HG03342 (cell line): ENCODE measurements around the gene CTRL.
"Not testable (repeated sequence)": the region's sequence is repeated elsewhere in the genome, so short reads cannot be mapped to it uniquely, and the experiment has no call there.

Experiments used
- ATAC-seq: cut with Tn5 transposase; IDR thresholded peaks from one replicate; pipeline ENCODE4 v1.9.1; 2021; ENCODE audit warnings: mild to moderate bottlenecking, moderate library complexity; ENCODE audit not compliant: unreplicated experiment

The CTRL gene

GRCh38 chr16:67942510-67943255 lies 11.0 kb upstream of the CTRL start:
- ATAC-seq, result no peak

DNA sequence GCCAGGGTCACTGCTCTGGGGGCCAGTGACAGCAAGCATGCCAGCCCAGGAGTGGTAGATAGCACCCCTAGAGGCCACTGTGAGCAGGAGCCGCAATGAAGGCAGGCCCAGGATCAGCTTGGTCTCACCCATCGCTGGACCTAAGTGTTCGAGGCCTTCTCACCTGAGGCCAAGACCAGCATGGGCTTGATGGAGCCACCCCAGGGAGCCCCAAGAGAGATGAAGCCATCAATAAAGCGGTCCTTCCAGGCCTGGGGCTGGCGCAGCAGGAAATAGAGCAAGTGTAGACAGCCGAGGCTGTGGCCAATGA lies 10.5 kb upstream of the CTRL start:
- ATAC-seq, result peak; percentile 64

- ATAC-seq, result no peak
Observed at GRCh38 chr16:67941469-67942199, 10.0 kb upstream of the CTRL start.

- ATAC-seq, result no peak
Observed at GRCh38 chr16:67940446-67941089, 8.9 kb upstream of the CTRL start.

- no peak for ATAC-seq
Observed at GRCh38 chr16:67939507-67940445, 8.1 kb upstream of the CTRL start.

DNA sequence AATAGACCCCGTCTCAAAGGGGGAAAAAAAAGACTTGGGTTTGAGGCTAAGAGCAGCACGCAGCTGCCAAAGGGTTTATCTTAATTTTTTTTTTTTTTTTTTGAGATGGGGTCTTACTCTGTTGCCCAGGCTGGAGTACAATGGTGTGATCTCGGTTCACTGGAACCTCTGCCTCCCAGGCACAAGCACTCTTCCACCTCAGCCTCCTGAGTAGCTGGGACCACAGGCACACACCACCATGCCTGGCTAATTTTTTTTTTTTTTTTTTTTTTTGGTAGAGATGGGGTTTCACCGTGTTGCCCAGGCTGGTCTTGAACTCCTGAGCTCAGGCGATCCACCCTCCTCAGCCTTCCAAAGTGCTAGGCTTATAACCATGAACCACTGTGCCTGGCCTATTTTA lies 6.1 kb upstream of the CTRL start:
- ATAC-seq, result not testable (repeated sequence)

DNA sequence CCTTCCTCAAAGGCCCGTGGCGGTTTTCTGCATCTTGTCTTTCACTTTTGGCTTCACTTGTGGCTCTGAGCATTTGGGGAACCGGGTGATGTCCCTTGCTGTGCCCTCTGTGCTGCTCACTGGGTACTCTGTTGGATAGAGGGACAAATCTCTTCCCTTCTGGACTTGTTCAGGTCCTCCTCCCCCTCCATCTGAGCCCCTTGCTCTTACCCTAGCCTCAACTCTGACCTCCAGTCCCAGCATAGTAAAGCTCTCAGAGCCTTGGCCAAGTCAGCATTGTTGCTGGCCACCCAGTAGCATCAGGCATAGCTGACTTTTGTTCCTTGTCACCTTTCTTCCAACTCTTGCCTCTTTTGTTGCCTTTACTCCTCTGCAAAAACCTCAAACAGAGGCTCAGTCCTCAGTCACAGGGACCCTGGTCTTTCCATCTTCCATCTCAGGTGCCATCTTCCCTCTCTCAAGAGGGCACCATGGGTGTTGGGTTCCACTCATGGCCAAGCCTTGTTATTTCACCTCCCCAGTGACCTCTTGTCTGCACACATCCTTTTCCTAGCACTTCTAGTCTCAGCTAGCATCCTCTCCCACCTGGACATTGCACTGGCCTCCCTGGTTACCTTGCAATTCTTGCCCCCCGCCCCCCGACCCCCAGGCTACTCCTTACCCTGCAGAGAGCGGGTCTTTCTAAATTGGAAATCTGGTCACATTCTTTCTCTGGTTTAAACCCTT lies 5.4 kb upstream of the CTRL start:
- ATAC-seq, result peak; percentile 56

- ATAC-seq, result no peak
Observed at GRCh38 chr16:67936124-67936879, 4.6 kb upstream of the CTRL start, which contains the start of gene PSMB10. Gene PSMB10, minus strand, starts transcription at chr16:67936850. Its CDS starts 101 bp downstream, at chr16:67936749.

GRCh38 chr16:67935402-67936123 lies 3.9 kb upstream of the CTRL start:
- ATAC-seq, result peak; percentile 90

DNA sequence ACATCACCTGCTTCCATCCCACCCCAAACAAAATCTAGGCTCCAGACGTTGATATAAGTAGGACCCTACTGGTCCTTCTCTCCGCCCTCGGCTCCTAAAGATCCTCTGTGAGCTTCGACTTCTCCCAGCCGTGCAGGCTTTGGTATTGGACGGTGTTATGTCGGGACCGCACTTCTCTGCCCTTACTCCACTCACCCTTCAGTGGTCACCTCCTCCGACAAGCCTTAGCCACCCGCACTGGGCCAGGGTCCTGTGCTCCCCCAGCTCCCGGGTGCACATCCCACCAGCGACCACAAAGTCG lies 3.4 kb upstream of the CTRL start:
- no peak for ATAC-seq

DNA sequence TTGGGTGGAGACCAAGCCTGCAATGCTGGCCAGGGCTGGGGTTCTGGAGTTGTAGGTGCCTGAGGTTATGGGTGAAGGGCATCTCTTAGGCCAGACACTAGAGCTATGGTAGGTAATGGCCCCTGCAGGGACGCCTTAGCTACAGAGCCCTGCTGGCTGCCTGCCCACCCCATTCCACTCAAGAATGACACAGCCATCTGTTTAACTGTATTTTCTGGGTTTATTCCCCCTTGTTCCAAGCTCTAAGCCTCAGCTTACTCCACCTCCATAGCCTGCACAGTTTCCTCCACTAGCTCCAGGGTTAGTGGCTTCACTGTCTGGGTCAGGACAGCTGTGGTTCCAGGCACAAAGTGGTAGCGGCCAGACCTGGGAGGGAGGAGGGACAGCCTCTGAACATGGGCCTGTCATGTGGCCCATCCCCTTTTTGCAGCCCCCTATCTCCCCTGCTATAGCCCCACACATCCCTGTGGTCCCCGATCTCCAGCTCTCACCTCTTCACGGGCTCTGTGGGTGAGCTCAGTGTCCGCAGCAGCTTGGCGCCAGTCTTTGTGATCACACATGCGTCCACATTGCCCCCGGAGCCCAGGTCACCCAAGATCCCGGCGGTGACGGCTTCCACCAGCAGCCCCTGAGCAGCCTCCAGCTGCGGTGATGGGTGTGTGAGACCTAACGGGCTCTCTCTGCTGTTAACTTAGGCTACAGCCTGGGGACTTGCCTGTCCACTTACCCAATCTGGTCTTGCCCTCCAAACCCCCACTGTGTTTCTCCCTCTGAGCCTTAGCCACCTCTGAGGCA lies 2.8 kb upstream of the CTRL start:
- no peak for ATAC-seq

DNA sequence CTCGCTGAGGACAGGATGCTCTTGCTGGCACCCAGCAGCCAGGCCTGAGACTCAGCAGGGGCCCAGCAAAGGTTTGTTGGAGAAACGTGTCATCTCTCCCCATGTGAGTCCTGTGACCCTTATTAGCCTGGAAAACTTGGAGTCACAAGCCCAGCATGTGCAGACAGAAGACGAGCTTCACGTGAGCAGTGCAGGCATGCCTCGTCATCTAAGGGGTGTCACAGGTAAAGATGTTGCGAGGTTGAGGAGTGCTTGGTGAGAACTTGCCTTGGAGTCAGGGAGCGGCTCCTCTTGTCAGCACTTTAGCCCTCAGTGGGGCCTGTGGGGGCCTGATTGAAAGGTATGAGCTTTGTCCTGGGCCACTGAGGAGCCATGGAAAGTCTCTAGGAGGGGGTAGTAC lies 2.1 kb upstream of the CTRL start:
- no peak for ATAC-seq

- no peak for ATAC-seq
Observed at GRCh38 chr16:67932462-67932840, 789 bp upstream of the CTRL start.

- ATAC-seq, result no peak
Observed at GRCh38 chr16:67930678-67931211, 917 bp downstream of the CTRL start.

GRCh38 chr16:67930191-67930590 lies 1.5 kb downstream of the CTRL start:
- no peak for ATAC-seq

DNA sequence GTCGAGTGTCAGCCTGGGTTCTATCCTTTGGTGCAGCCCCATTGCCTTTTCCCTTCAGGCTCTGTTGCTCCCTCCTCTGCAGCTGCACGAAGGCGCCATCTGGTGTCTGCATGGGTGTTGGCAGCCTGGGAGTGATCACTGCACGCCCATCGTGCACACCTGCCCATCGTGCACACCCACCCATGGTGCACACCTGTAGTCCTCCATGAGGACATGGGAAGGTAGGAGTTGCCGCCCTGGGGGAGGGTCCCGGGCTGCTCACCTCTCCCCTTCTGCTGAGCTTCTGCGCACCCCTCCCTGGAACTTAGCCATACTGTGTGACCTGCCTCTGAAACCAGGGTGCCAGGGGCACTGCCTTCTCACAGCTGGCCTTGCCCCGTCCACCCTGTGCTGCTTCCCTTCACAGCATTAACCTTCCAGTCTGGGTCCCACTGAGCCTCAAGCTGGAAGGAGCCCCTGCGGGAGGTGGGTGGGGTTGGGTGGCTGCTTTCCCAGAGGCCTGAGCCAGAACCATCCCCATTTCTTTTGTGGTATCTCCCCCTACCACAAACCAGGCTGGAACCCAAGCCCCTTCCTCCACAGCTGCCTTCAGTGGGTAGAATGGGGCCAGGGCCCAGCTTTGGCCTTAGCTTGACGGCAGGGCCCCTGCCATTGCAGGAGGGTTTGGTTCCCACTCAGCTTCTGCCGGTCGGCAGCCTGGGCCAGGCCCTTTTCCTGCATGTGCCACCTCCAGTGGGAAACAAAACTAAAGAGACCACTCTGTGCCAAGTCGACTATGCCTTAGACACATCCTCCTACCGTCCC lies 2.9 kb downstream of the CTRL start:
- ATAC-seq, result peak; percentile 58

- no peak for ATAC-seq
Observed at GRCh38 chr16:67928147-67928546, 3.5 kb downstream of the CTRL start.
